Gastroesophageal sphincter (tissue), 3 donors: ENCODE results near the gene CNPY2.

Experiments used
- CTCF ChIP-seq, 4 experiments: fragments of 200-600 bp in 2 of 4; fragments of 450-650 bp in 2 of 4; sonication (generic) in 1 of 4; IDR thresholded peaks; one replicate each; pipeline ENCODE4 v1.5.1; 2017 to 2019; ENCODE audit warnings: antibody characterized with exemption in 4 of 4, mild to moderate bottlenecking in 2 of 4, moderate library complexity in 2 of 4
- EP300 ChIP-seq: sonication (generic); formaldehyde crosslinking; IDR thresholded peaks from one replicate; pipeline ENCODE4 v1.6.1; 2017; ENCODE audit warnings: antibody characterized with exemption, mild to moderate bottlenecking
- POLR2A ChIP-seq, 2 donors: fragments of 450-650 bp; IDR thresholded peaks; one replicate each; pipeline ENCODE4 v1.6.1; 2017; ENCODE audit warnings: antibody characterized with exemption in 2 of 2, mild to moderate bottlenecking in 2 of 2, moderate library complexity in 1 of 2
- POLR2AphosphoS5 ChIP-seq: sonication (generic); formaldehyde crosslinking; IDR thresholded peaks from one replicate; pipeline ENCODE4 v1.6.1; 2017; ENCODE audit warnings: antibody characterized with exemption

DNA sequence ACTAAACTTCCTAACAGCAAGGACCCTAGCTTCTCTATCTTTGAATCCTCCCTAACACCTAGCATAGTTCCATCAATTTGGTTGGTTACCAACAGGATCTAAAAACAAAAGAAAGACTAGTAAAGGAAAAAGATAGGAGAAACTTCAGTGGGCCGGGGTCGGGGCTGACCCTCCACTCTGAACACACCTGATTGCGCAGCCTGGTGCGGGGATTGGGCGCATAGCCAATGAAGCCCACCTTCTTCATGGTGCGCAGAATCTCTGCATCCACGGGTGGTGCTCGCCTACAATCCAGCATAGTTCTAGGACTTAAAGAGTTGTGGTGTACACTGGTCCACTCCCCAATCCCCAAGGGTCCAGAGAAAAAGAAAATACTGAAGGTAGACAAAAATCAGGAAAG lies 10.3 kb upstream of the CNPY2 start:
- no peak for TF ChIP-seq CTCF (IDR thresholded peaks at IDR 0.05)
- TF ChIP-seq POLR2A (IDR thresholded peaks at IDR 0.05), result no peak
- TF ChIP-seq POLR2AphosphoS5, result no peak
- TF ChIP-seq EP300, result no peak
